ENCODE measurements around the gene RTEL1. TPM values are rescaled to one million over a fixed set of nuclear protein-coding genes. Genes with fewer than 3 reads are reported as not detected.
"Not testable (repeated sequence)": the region's sequence is repeated elsewhere in the genome, so short reads cannot be mapped to it uniquely, and the experiment has no call there.

Gene RTEL1
- total and polyA plus RNA-seq, 9 donors = 6.2 to 44.2 (median 21.3) TPM

- Histone ChIP-seq H3K27me3 (no peaks in the 10 kb centered on the region), H3K36me3 (peaks cover 2% of the 10 kb centered on the region), H3K4me1 (ENCODE audit: insufficient read depth) (no peaks in the 10 kb centered on the region), H3K9me3 (peaks cover 0 to 3% of the 10 kb centered on the region in 2 donors), H3K27ac (no peak overlapping the region), H3K4me3 (no peak overlapping the region)
- DNase-seq = no peak
- TF ChIP-seq CTCF (IDR thresholded peaks at IDR 0.05) (no peak), POLR2A (IDR thresholded peaks at IDR 0.05) (no peak), EP300 (IDR thresholded peaks at IDR 0.05) (no peak)
- WGBS, 3 donors = 95 to 96% (median 96%) methylated on average over 5 of the region's 5 CpGs
- intact Hi-C loops (cut with DNase I) = no loop called here
These were observed 56.7 kb downstream of the RTEL1 start for GRCh38 chr20:63714858-63715257.

GRCh38 chr20:63718996-63719395 lies 60.9 kb downstream of the RTEL1 start:
- Histone ChIP-seq H3K9me3 (peaks cover 0 to 3% of the 10 kb centered on the region in 2 donors), H3K4me1 (ENCODE audit: insufficient read depth) (no peaks in the 10 kb centered on the region), H3K27ac (no peak overlapping the region), H3K27me3 (no peaks in the 10 kb centered on the region), H3K36me3 (no peaks in the 10 kb centered on the region), H3K4me3 (no peak overlapping the region)
- intact Hi-C loops (cut with DNase I) = no loop called here
- TF ChIP-seq POLR2A (IDR thresholded peaks at IDR 0.05) = no peak
- no peak for TF ChIP-seq EP300 (IDR thresholded peaks at IDR 0.05)
- no peak for TF ChIP-seq CTCF (IDR thresholded peaks at IDR 0.05)
- 98 to 99% (median 98%) methylated on average over 2 of the region's 2 CpGs for WGBS, 3 donors
- no peak for DNase-seq

- H3K9me3 ChIP-seq; H3K27ac ChIP-seq; H3K4me1 ChIP-seq (ENCODE audit: insufficient read depth); H3K27me3 ChIP-seq; H3K4me3 ChIP-seq; H3K36me3 ChIP-seq; intact Hi-C loops (cut with DNase I); DNase-seq: not testable (repeated sequence)
- 68 to 71% (median 68%) methylated on average over 2 of the region's 2 CpGs for WGBS, 3 donors
These were observed 65.0 kb downstream of the RTEL1 start for GRCh38 chr20:63722967-63723622.

- H3K4me3 ChIP-seq; H3K27ac ChIP-seq; H3K36me3 ChIP-seq; H3K27me3 ChIP-seq; intact Hi-C loops (cut with DNase I); H3K4me1 ChIP-seq (ENCODE audit: insufficient read depth); H3K9me3 ChIP-seq: not testable (repeated sequence)
- DNase-seq = peak in 1 of 5 donors; percentile 23
- 94 to 96% (median 94%) methylated on average over 18 of the region's 18 CpGs for WGBS, 3 donors
These were observed 72.1 kb downstream of the RTEL1 start for GRCh38 chr20:63730189-63730733.

- 65 to 84% (median 82%) methylated on average over 4 to 5 of the region's 5 CpGs for WGBS, 3 donors
- H3K9me3 ChIP-seq = no peaks in the 10 kb centered on the region
- no peak overlapping the region for H3K27ac ChIP-seq
- H3K4me1 ChIP-seq (ENCODE audit: insufficient read depth) = no peaks in the 10 kb centered on the region
- no peaks in the 10 kb centered on the region for H3K27me3 ChIP-seq
- DNase-seq = no peak
- TF ChIP-seq CTCF (IDR thresholded peaks at IDR 0.05) (no peak), POLR2A (IDR thresholded peaks at IDR 0.05) (no peak), EP300 (IDR thresholded peaks at IDR 0.05) (no peak)
- H3K4me3 ChIP-seq = no peak overlapping the region
- intact Hi-C loops (cut with DNase I) = no loop called here
- no peaks in the 10 kb centered on the region for H3K36me3 ChIP-seq
These were observed 73.3 kb downstream of the RTEL1 start for GRCh38 chr20:63731410-63731809.
